CD4-positive, alpha-beta T cell (primary cell): ENCODE measurements around the gene ZNF521. TPM values are rescaled to one million over a fixed set of nuclear protein-coding genes. Genes with fewer than 3 reads are reported as not detected.

Source experiments
- ATAC-seq: fragments of 200-7000 bp; cut with Tn5 transposase; one replicate; pipeline ENCODE4 v1.10.0; 2022; ENCODE audit warnings: mild to moderate bottlenecking; ENCODE audit not compliant: poor library complexity
- CTCF ChIA-PET: fragments of 350-600 bp; sonication (Branson Sonifier 250); formaldehyde crosslinking; loops from one replicate; lab custom pipeline; 2021; ENCODE audit warnings: antibody characterized with exemption, inconsistent platforms; lab: Charles Lee
- POLR2A ChIA-PET: fragments of 350-600 bp; sonication (Branson Sonifier 250); formaldehyde crosslinking; loops from one replicate; lab custom pipeline; 2021; ENCODE audit warnings: antibody characterized with exemption, inconsistent platforms; lab: Charles Lee
- DNase-seq, 14 experiments: peaks; one replicate each; pipeline ENCODE4 v3.0.0-alpha.2; 2013 to 2020; ENCODE audit warnings: mixed read lengths in 2 of 14
- H3K27ac ChIP-seq, 2 donors: one replicate each; pipeline versions ENCODE4 v1.5.1 to v1.7.0; 2013; ENCODE audit warnings: low read length in 2 of 2, low read depth in 1 of 2, mild to moderate bottlenecking in 1 of 2
- H3K27me3 ChIP-seq, 2 experiments: 1 replicate in 1 of 2; 2 replicates in 1 of 2; pipeline versions ENCODE4 v1.6.1 to v1.7.0; 2013; ENCODE audit warnings: low read length in 2 of 2, control low read depth in 1 of 2, mild to moderate bottlenecking in 1 of 2, moderate library complexity in 1 of 2; ENCODE audit not compliant: insufficient read depth in 2 of 2, control insufficient read depth in 1 of 2
- H3K36me3 ChIP-seq: one replicate; pipeline ENCODE4 v1.6.1; 2013; ENCODE audit warnings: low read length, control low read depth; ENCODE audit not compliant: insufficient read depth
- H3K4me1 ChIP-seq: one replicate; pipeline ENCODE4 v1.6.1; 2013; ENCODE audit warnings: low read length, control low read depth; ENCODE audit not compliant: insufficient read depth
- H3K4me3 ChIP-seq: one replicate; pipeline ENCODE4 v1.5.1; 2013; ENCODE audit warnings: mild to moderate bottlenecking, low read length, moderate library complexity
- H3K9me3 ChIP-seq, 2 experiments: 1 replicate in 1 of 2; 2 replicates in 1 of 2; pipeline versions ENCODE4 v1.6.1 to v1.7.0; 2013; ENCODE audit warnings: low read length in 2 of 2, mild to moderate bottlenecking in 2 of 2, control low read depth in 1 of 2, moderate library complexity in 1 of 2; ENCODE audit not compliant: control insufficient read depth in 1 of 2, insufficient read depth in 1 of 2
- H3K27ac Mint-ChIP-seq: one replicate; pipeline ENCODE4 v1.8.0; 2020; ENCODE audit warnings: mixed read lengths
- H3K27me3 Mint-ChIP-seq: one replicate; pipeline ENCODE4 v1.8.0; 2021; ENCODE audit warnings: mixed read lengths
- H3K36me3 Mint-ChIP-seq: one replicate; pipeline ENCODE4 v1.8.0; 2021; ENCODE audit warnings: low read depth, mixed read lengths
- H3K4me1 Mint-ChIP-seq: one replicate; pipeline ENCODE4 v1.8.0; 2021; ENCODE audit warnings: low read depth, mixed read lengths
- H3K4me3 Mint-ChIP-seq: one replicate; pipeline ENCODE4 v1.8.0; 2020; ENCODE audit warnings: mild to moderate bottlenecking, mixed read lengths
- H3K9me3 Mint-ChIP-seq: one replicate; pipeline ENCODE4 v1.8.0; 2020; ENCODE audit warnings: mixed read lengths
- intact Hi-C, 2 experiments: fragments of 100-400 bp; cut with DNase I in 1 of 2; cut with micrococcal nuclease in 1 of 2; formaldehyde crosslinking; loops; one replicate each; pipeline versions ENCODE4 v1.15.1 to v1.9.0; 2023 to 2025; cut with DNase I, micrococcal nuclease
- total RNA-seq, 174 experiments: library from RNA in 2 of 174; stranded (reverse) in 2 of 174; gene quantifications; one replicate each; pipeline ENCODE4 v1.2.3 and lab custom pipeline; 2021 to 2026
- TF ChIP-seq, protein P1 (sequence below): fragments of 200-600 bp; IDR thresholded peaks from one replicate; pipeline ENCODE4 v1.8.0; 2022; ENCODE audit warnings: antibody characterized with exemption, mild to moderate bottlenecking

The ZNF521 gene
- total RNA-seq, 2 experiments from 2014 or later, result not detected

DNA sequence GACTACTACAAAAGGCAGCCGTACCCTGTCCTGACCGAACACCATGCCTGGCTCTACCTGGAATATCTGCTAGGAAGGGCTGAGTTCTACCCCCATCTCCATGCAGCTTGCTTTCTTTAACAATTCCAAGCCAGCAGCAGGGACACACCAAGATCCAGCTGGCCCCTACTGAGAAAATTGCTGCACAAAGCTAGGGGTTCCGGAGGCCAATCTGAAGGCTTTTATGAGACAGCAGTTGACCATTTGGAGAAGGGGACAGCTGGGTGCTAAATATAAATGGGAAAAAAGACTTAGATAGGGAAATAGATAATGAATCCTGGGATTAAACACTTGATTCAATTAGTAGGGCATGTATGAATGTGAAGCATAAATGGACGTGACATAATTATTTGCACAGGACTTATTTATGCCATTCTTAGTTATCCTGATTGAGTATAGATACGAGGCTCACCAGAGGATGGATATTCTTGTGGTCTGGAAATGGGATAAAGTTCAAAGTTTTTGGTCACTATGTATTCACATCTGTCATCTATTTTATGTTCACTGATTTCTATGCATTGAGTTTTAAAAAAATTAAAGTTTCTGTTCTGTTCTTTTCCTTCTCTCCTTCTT lies 204.0 kb downstream of the ZNF521 start:
- H3K27me3 ChIP-seq, result no peaks in the 10 kb centered on the region
- DNase-seq (no peak), ATAC-seq (no peak)
- Mint-ChIP-seq H3K27me3 (no peaks in the 10 kb centered on the region), H3K27ac (no peak overlapping the region), H3K4me3 (no peak overlapping the region), H3K9me3 (peaks cover 2% of the 10 kb centered on the region), H3K36me3 (no peaks in the 10 kb centered on the region), H3K4me1 (no peaks in the 10 kb centered on the region)
- H3K4me1 ChIP-seq, result no peaks in the 10 kb centered on the region
- intact Hi-C loops, result no loop called here
- ChIA-PET POLR2A (no interaction called here), CTCF (no interaction called here)
- H3K27ac ChIP-seq, result no peak overlapping the region
- no peaks in the 10 kb centered on the region for H3K9me3 ChIP-seq
- TF ChIP-seq, protein P1, sequence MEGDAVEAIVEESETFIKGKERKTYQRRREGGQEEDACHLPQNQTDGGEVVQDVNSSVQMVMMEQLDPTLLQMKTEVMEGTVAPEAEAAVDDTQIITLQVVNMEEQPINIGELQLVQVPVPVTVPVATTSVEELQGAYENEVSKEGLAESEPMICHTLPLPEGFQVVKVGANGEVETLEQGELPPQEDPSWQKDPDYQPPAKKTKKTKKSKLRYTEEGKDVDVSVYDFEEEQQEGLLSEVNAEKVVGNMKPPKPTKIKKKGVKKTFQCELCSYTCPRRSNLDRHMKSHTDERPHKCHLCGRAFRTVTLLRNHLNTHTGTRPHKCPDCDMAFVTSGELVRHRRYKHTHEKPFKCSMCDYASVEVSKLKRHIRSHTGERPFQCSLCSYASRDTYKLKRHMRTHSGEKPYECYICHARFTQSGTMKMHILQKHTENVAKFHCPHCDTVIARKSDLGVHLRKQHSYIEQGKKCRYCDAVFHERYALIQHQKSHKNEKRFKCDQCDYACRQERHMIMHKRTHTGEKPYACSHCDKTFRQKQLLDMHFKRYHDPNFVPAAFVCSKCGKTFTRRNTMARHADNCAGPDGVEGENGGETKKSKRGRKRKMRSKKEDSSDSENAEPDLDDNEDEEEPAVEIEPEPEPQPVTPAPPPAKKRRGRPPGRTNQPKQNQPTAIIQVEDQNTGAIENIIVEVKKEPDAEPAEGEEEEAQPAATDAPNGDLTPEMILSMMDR, result no peak
- no peak overlapping the region for H3K4me3 ChIP-seq
- no peaks in the 10 kb centered on the region for H3K36me3 ChIP-seq

DNA sequence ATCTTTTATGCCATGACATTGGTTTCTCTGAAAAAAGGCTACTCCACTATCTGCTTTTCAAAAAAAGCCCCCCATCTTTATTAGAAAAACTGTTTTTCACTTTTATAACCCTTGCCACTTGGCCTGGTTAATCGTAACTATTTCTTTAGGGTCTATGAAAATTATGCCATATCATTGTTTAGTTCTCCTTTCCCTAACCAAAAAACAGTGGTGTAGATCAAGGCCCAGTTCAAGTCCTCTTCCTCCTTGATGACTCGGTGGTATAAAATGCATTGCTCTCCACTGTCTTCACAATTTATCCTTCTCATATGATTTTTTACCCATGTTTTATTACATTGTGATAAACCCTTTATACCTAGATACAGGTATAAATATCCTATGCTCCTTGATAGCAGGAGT lies 205.5 kb downstream of the ZNF521 start:
- Mint-ChIP-seq H3K36me3 (no peaks in the 10 kb centered on the region), H3K4me3 (no peak overlapping the region), H3K27me3 (no peaks in the 10 kb centered on the region), H3K27ac (no peak overlapping the region), H3K9me3 (no peaks in the 10 kb centered on the region), H3K4me1 (no peaks in the 10 kb centered on the region)
- ChIA-PET POLR2A (no interaction called here), CTCF (no interaction called here)
- no peak for ATAC-seq
- Histone ChIP-seq H3K4me3 (no peak overlapping the region), H3K4me1 (no peaks in the 10 kb centered on the region), H3K36me3 (no peaks in the 10 kb centered on the region), H3K27ac (no peak overlapping the region), H3K9me3 (no peaks in the 10 kb centered on the region), H3K27me3 (no peaks in the 10 kb centered on the region)
- TF ChIP-seq, protein P1, result no peak
- no peak for DNase-seq
- intact Hi-C loops, result no loop called here

DNA sequence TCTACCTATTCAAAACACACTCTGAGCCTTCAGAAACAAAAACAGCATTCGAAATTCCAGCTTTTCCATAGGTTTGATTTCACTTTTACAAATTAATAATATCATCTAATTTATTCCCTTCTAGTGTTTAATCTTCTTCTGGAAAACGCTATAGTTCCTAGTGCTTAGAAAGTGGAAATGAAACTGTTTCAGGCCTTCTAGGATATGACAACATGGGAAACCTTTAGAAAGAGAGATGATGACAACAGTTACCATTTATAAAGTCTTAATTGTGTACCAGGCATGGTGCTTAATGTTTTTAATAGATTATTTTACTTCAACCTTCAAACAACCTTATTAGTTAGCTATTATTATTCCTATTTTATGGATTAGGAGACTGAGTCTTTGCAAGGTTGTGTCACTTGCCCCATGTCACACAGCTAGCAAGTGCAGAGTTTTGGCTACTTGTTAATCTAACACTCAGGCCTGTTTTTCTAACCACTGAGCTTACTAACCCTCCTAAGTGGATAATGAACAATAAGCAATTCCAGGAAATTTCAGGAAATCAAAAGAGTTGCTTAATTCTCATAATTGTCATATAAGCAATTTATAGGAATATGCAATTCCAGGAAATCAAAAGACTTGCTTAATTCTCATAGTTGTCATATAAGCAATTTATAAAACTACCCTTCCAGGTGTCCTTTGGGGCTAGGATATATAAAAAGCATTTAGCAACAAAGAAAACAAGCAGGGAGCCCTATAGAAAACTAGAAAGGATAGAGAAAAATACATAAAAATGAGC lies 206.0 kb downstream of the ZNF521 start:
- no peaks in the 10 kb centered on the region for H3K9me3 ChIP-seq
- POLR2A ChIA-PET, result no interaction called here
- H3K27ac ChIP-seq, result no peak overlapping the region
- no peaks in the 10 kb centered on the region for H3K36me3 Mint-ChIP-seq
- no peak overlapping the region for H3K4me3 Mint-ChIP-seq
- H3K27me3 ChIP-seq, result no peaks in the 10 kb centered on the region
- H3K27me3 Mint-ChIP-seq, result no peaks in the 10 kb centered on the region
- no peaks in the 10 kb centered on the region for H3K4me1 Mint-ChIP-seq
- ATAC-seq, result no peak
- no peak overlapping the region for H3K27ac Mint-ChIP-seq
- H3K36me3 ChIP-seq, result no peaks in the 10 kb centered on the region
- no peak for DNase-seq
- H3K9me3 Mint-ChIP-seq, result no peaks in the 10 kb centered on the region
- H3K4me3 ChIP-seq, result no peak overlapping the region
- TF ChIP-seq, protein P1, result no peak
- no peaks in the 10 kb centered on the region for H3K4me1 ChIP-seq
- CTCF ChIA-PET, result interaction anchor here (0.7 kb wide), 1 partner anchor 10 kb away, joined by 3 read pairs; no protein-coding TSS in a partner anchor
- intact Hi-C loops, result no loop called here
